Muscle layer of colon (tissue), 2 donors: ENCODE measurements around the gene ALK.

Source experiments
- H3K27ac ChIP-seq: one replicate; pipeline ENCODE4 v1.7.0; 2013; ENCODE audit warnings: low read depth, mild to moderate bottlenecking, low read length, moderate library complexity
- H3K27me3 ChIP-seq, 2 donors: one replicate each; pipeline ENCODE4 v1.7.0; 2013; ENCODE audit warnings: low read length in 2 of 2, mild to moderate bottlenecking in 2 of 2; ENCODE audit not compliant: insufficient read depth in 2 of 2, control insufficient read depth in 1 of 2
- H3K36me3 ChIP-seq: one replicate; pipeline ENCODE4 v1.7.0; 2013; ENCODE audit warnings: mild to moderate bottlenecking, low read length; ENCODE audit not compliant: insufficient read depth
- H3K4me1 ChIP-seq: one replicate; pipeline ENCODE4 v1.7.0; 2013; ENCODE audit warnings: mild to moderate bottlenecking, low read length; ENCODE audit not compliant: insufficient read depth
- H3K4me3 ChIP-seq, 2 donors: one replicate each; pipeline ENCODE4 v1.7.0; 2013; ENCODE audit warnings: low read length in 2 of 2, low read depth in 1 of 2, mild to moderate bottlenecking in 1 of 2, moderate library complexity in 1 of 2
- H3K9ac ChIP-seq: one replicate; pipeline ENCODE4 v1.7.0; 2013; ENCODE audit warnings: low read length
- H3K9me3 ChIP-seq: one replicate; pipeline ENCODE4 v1.7.0; 2013; ENCODE audit warnings: mild to moderate bottlenecking, low read length
- donor health status: abdominal sarcoma.
- donor health status: Adenocarcinoma of cecum.

ALK gene

GRCh38 chr2:29936020-29936419 lies 14.6 kb upstream of the ALK start:
- peaks cover 6% of the 10 kb centered on the region for H3K4me1 ChIP-seq
- H3K9ac ChIP-seq = no peak overlapping the region
- peaks cover 0 to 3% of the 10 kb centered on the region in 2 donors for H3K27me3 ChIP-seq
- H3K4me3 ChIP-seq = no peak overlapping the region
- no peaks in the 10 kb centered on the region for H3K36me3 ChIP-seq
- H3K27ac ChIP-seq = no peak overlapping the region
- no peaks in the 10 kb centered on the region for H3K9me3 ChIP-seq

- Histone ChIP-seq H3K27ac (no peak overlapping the region), H3K27me3 (peaks cover 0 to 3% of the 10 kb centered on the region in 2 donors), H3K4me3 (no peak overlapping the region), H3K4me1 (no peaks in the 10 kb centered on the region), H3K9me3 (no peaks in the 10 kb centered on the region), H3K36me3 (no peaks in the 10 kb centered on the region), H3K9ac (no peak overlapping the region)
These were observed 10.4 kb upstream of the ALK start for GRCh38 chr2:29931818-29932217.

- Histone ChIP-seq H3K4me1 (peaks cover 17% of the 10 kb centered on the region), H3K9ac (no peak overlapping the region), H3K4me3 (no peak overlapping the region), H3K36me3 (no peaks in the 10 kb centered on the region), H3K27me3 (peaks cover 8 to 40% of the 10 kb centered on the region in 2 donors), H3K9me3 (no peaks in the 10 kb centered on the region), H3K27ac (no peak overlapping the region)
These were observed 1.8 kb upstream of the ALK start for GRCh38 chr2:29923110-29923721.

GRCh38 chr2:29922605-29923004 lies 1.2 kb upstream of the ALK start:
- H3K4me1 ChIP-seq = peaks cover 17% of the 10 kb centered on the region
- H3K27ac ChIP-seq = no peak overlapping the region
- no peaks in the 10 kb centered on the region for H3K9me3 ChIP-seq
- peaks cover 8 to 46% of the 10 kb centered on the region in 2 donors for H3K27me3 ChIP-seq
- no peak overlapping the region for H3K4me3 ChIP-seq
- no peaks in the 10 kb centered on the region for H3K36me3 ChIP-seq
- H3K9ac ChIP-seq = no peak overlapping the region

- Histone ChIP-seq H3K9me3 (no peaks in the 10 kb centered on the region), H3K9ac (no peak overlapping the region), H3K36me3 (no peaks in the 10 kb centered on the region), H3K27me3 (peaks cover 5 to 51% of the 10 kb centered on the region in 2 donors), H3K27ac (no peak overlapping the region), H3K4me3 (peak overlapping the region; percentile 42 to 47), H3K4me1 (peaks cover 17% of the 10 kb centered on the region)
These were observed 491 bp downstream of the ALK start for GRCh38 chr2:29920631-29921559.

- no peaks in the 10 kb centered on the region for H3K9me3 ChIP-seq
- peak overlapping the region; percentile 42 to 47 for H3K4me3 ChIP-seq
- H3K4me1 ChIP-seq = peaks cover 17% of the 10 kb centered on the region
- no peak overlapping the region for H3K9ac ChIP-seq
- H3K27ac ChIP-seq = no peak overlapping the region
- peaks cover 5 to 51% of the 10 kb centered on the region in 2 donors for H3K27me3 ChIP-seq
- H3K36me3 ChIP-seq = no peaks in the 10 kb centered on the region
These were observed 1.2 kb downstream of the ALK start for GRCh38 chr2:29920130-29920577.

GRCh38 chr2:29918941-29919340 lies 2.4 kb downstream of the ALK start:
- Histone ChIP-seq H3K27me3 (peaks cover 5 to 51% of the 10 kb centered on the region in 2 donors), H3K9me3 (no peaks in the 10 kb centered on the region), H3K4me1 (peaks cover 17% of the 10 kb centered on the region), H3K9ac (no peak overlapping the region), H3K36me3 (no peaks in the 10 kb centered on the region), H3K27ac (no peak overlapping the region), H3K4me3 (no peak overlapping the region)

GRCh38 chr2:29917781-29918180 lies 3.6 kb downstream of the ALK start:
- Histone ChIP-seq H3K9me3 (no peaks in the 10 kb centered on the region), H3K36me3 (no peaks in the 10 kb centered on the region), H3K9ac (no peak overlapping the region), H3K27ac (no peak overlapping the region), H3K27me3 (peaks cover 4 to 48% of the 10 kb centered on the region in 2 donors), H3K4me1 (peaks cover 17% of the 10 kb centered on the region), H3K4me3 (no peak overlapping the region)

GRCh38 chr2:29916571-29916970 lies 4.8 kb downstream of the ALK start:
- Histone ChIP-seq H3K9me3 (no peaks in the 10 kb centered on the region), H3K27me3 (peaks cover 0 to 41% of the 10 kb centered on the region in 2 donors), H3K4me3 (no peak overlapping the region), H3K4me1 (peaks cover 9% of the 10 kb centered on the region), H3K9ac (no peak overlapping the region), H3K27ac (no peak overlapping the region), H3K36me3 (no peaks in the 10 kb centered on the region)

GRCh38 chr2:29910960-29911359 lies 10.4 kb downstream of the ALK start:
- no peaks in the 10 kb centered on the region for H3K4me1 ChIP-seq
- H3K27me3 ChIP-seq = no peaks in the 10 kb centered on the region
- H3K4me3 ChIP-seq = no peak overlapping the region
- no peaks in the 10 kb centered on the region for H3K9me3 ChIP-seq
- H3K27ac ChIP-seq = no peak overlapping the region
- H3K9ac ChIP-seq = no peak overlapping the region
- H3K36me3 ChIP-seq = no peaks in the 10 kb centered on the region

GRCh38 chr2:29910465-29910864 lies 10.9 kb downstream of the ALK start:
- H3K27ac ChIP-seq = no peak overlapping the region
- no peaks in the 10 kb centered on the region for H3K27me3 ChIP-seq
- H3K9me3 ChIP-seq = no peaks in the 10 kb centered on the region

More at GRCh38 chr2:29910465-29910864, 10.9 kb downstream of the ALK start:
- Histone ChIP-seq H3K4me3 (no peak overlapping the region), H3K36me3 (no peaks in the 10 kb centered on the region), H3K9ac (no peak overlapping the region), H3K4me1 (no peaks in the 10 kb centered on the region)
